Measurements from ENCODE around the gene VTCN1. TPM values are rescaled to one million over a fixed set of nuclear protein-coding genes. Genes with fewer than 3 reads are reported as not detected.

VTCN1 gene
- total and polyA plus RNA-seq, 2 of the 8 experiments (the other 6 are each of a cell fraction or from before 2014, with no cell fraction given): 0.32 TPM; not detected in 1

DNA sequence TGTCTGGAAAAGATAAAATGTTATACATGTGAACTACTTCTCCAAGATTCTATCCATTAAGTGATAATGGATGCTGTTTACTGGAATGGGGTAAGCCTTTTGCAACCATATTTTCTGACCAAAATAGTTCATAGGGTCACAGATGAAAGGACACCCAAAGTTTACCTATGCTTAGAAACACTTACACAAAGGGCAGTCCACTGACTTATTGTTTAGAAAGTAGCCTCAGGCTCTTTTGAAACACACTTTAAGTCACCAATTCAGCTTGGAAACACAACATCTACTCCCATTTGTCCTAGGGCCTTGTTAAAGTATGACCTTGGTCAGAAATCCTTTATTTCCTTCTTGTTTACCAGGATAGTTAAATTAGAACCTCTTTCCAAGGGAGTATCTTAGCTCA, 28.7 kb upstream of the VTCN1 start:
- Histone ChIP-seq H3K23me2 (ENCODE audit: low read depth, low read length) (no peaks in the 10 kb centered on the region; the same call in 1 of the 2 replicates), H2BK20ac (ENCODE audit: low read length) (no peak overlapping the region), H2BK15ac (ENCODE audit: low read length) (no peak overlapping the region), H3K18ac (ENCODE audit: extremely low read depth, low read length) (no peak overlapping the region), H3K9ac (replicated peaks in 1 of 4; ENCODE audit: extremely low read depth in 1 of 4, low read depth in 3 of 4, low read length in 3 of 4) (no peak overlapping the region), H2BK12ac (ENCODE audit: low read depth, low read length) (no peak overlapping the region), H4K20me1 (replicated peaks in 1 of 2; ENCODE audit: control insufficient read depth in 1 of 2, insufficient read depth in 2 of 2, low read length in 2 of 2) (no peaks in the 10 kb centered on the region), H3K4me2 (ENCODE audit: insufficient read depth in 1 of 2, low read depth in 2 of 2, low read length in 2 of 2) (no peak overlapping the region), H3K27ac (ENCODE audit: low read depth, low read length) (no peak overlapping the region), H3K4ac (replicated peaks; ENCODE audit: insufficient read length, low read depth, low read length) (no peak overlapping the region), H3K36me3 (ENCODE audit: control insufficient read depth in 2 of 4, insufficient read depth in 4 of 4, low read length in 3 of 4) (no peaks in the 10 kb centered on the region), H3K4me3 (ENCODE audit: extremely low read depth in 1 of 4, insufficient read depth in 2 of 4, low read depth in 3 of 4, low read length in 4 of 4) (no peak overlapping the region), H4K5ac (ENCODE audit: insufficient read length, low read depth, low read length) (no peak overlapping the region), H2AK5ac (ENCODE audit: low read depth, low read length) (no peak overlapping the region), H4K91ac (replicated peaks; ENCODE audit: insufficient read length, low read length) (no peak overlapping the region), H3K14ac (ENCODE audit: insufficient read length) (no peak overlapping the region), H2BK120ac (replicated peaks; ENCODE audit: low read depth, low read length) (no peak overlapping the region), H2AFZ (ENCODE audit: low read length) (no peak overlapping the region), H3K23ac (ENCODE audit: insufficient read length) (no peak overlapping the region), H3K79me2 (ENCODE audit: control insufficient read depth in 1 of 2, insufficient read depth in 2 of 2, low read length in 2 of 2) (no peaks in the 10 kb centered on the region), H2BK5ac (ENCODE audit: low read depth, low read length) (no peak overlapping the region), H3K79me1 (ENCODE audit: low read depth, low read length) (no peaks in the 10 kb centered on the region), H3K4me1 (replicated peaks in 1 of 4; ENCODE audit: control insufficient read depth in 3 of 4, insufficient read depth in 4 of 4, low read length in 3 of 4) (peaks cover 0 to 8% (median 4%) of the 10 kb centered on the region in 4 experiments; a peak in 5 of 7 replicates), H3K56ac (replicated peaks; ENCODE audit: insufficient read length, low read depth, low read length) (no peak overlapping the region), H3K9me3 (ENCODE audit: insufficient read depth in 2 of 2, low read depth in 1 of 2, low read length in 1 of 2) (no peaks in the 10 kb centered on the region; a peak in 1 of 4 replicates), H4K8ac (ENCODE audit: extremely low read depth, insufficient read depth, low read length) (no peak overlapping the region), H3K27me3 (replicated peaks in 1 of 4; ENCODE audit: control insufficient read depth in 3 of 4, extremely low read depth in 1 of 4, insufficient read depth in 3 of 4, low read length in 3 of 4) (no peaks in the 10 kb centered on the region)
- POLR2A ChIA-PET (ENCODE audit: partially characterized antibody): no interaction called here
- DNase-seq (ENCODE audit: low read depth in 1 of 2, low spot score in 2 of 2) (no peak), FAIRE-seq (no peak)
- CTCF ChIA-PET (ENCODE audit: partially characterized antibody): no interaction called here
- TF ChIP-seq CTBP2 (IDR thresholded peaks at IDR 0.05; ENCODE audit: borderline replicate concordance, insufficient read depth, insufficient read length, low read length) (no peak), RXRA (IDR thresholded peaks at IDR 0.05; ENCODE audit: insufficient read depth, low read depth, low read length) (no peak), POLR2AphosphoS5 (IDR thresholded peaks at IDR 0.05; ENCODE audit: low read depth, low read length) (no peak), RFX5 (IDR thresholded peaks at IDR 0.05; ENCODE audit: borderline replicate concordance, low read depth, low read length) (no peak), EP300 (IDR thresholded peaks at IDR 0.05; ENCODE audit: borderline replicate concordance in 1 of 2, low read depth in 2 of 2, low read length in 2 of 2) (no peak), BCL11A (IDR thresholded peaks at IDR 0.05; ENCODE audit: low read depth in 2 of 2, low read length in 2 of 2) (no peak)
- TF ChIP-seq, protein P1, sequence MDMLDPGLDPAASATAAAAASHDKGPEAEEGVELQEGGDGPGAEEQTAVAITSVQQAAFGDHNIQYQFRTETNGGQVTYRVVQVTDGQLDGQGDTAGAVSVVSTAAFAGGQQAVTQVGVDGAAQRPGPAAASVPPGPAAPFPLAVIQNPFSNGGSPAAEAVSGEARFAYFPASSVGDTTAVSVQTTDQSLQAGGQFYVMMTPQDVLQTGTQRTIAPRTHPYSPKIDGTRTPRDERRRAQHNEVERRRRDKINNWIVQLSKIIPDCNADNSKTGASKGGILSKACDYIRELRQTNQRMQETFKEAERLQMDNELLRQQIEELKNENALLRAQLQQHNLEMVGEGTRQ (IDR thresholded peaks at IDR 0.05; ENCODE audit: low read length): no peak

All from H1 (cell line).